Left ventricle myocardium inferior (tissue), 1 donor: ENCODE results near the gene MGMT. TPM values are rescaled to one million over a fixed set of nuclear protein-coding genes. Genes with fewer than 3 reads are reported as not detected.

Experiments used
- DNase-seq: peaks from one replicate; pipeline ENCODE4 v3.0.0-alpha.2; 2020
- H3K27ac ChIP-seq: fragments of 200-600 bp; replicated peaks from 2 replicates; pipeline ENCODE4 v1.8.0; 2021
- H3K27me3 ChIP-seq: fragments of 200-600 bp; 2 replicates; pipeline ENCODE4 v1.8.0; 2021; ENCODE audit warnings: low read depth
- H3K36me3 ChIP-seq: fragments of 200-600 bp; 2 replicates; pipeline ENCODE4 v1.8.0; 2021
- H3K4me1 ChIP-seq: fragments of 200-600 bp; 2 replicates; pipeline ENCODE4 v1.8.0; 2021
- H3K4me3 ChIP-seq: fragments of 200-600 bp; 2 replicates; pipeline ENCODE4 v1.8.0; 2021; ENCODE audit warnings: mild to moderate bottlenecking, moderate library complexity
- H3K9me3 ChIP-seq: fragments of 200-600 bp; replicated peaks from 2 replicates; pipeline ENCODE4 v1.8.0; 2021
- CTCF ChIP-seq: fragments of 200-600 bp; IDR thresholded peaks from 2 replicates; pipeline ENCODE4 v1.8.0; 2021; ENCODE audit warnings: antibody characterized with exemption, mild to moderate bottlenecking, borderline replicate concordance
- intact Hi-C: fragments of 100-400 bp; cut with micrococcal nuclease; formaldehyde crosslinking; loops from one replicate; pipeline ENCODE4 v1.11.0; 2022
- total RNA-seq: library from RNA; stranded (reverse); fragmentation: NEBNext Ultra II Directional; extraction: Animal tissue kit (Norgen Biotek cat#: 25700); gene quantifications from one replicate; pipeline ENCODE4 v1.2.1, GENCODE V29; 2021
- donor health status: DM: no; HTN: yes; CAD: no; lungs with severe emphysema.

The MGMT gene
- total RNA-seq, 1 donor from 2014 or later, result 15.4 TPM

- Histone ChIP-seq H3K27me3 (no peaks in the 10 kb centered on the region), H3K27ac (no peak overlapping the region), H3K9me3 (no peaks in the 10 kb centered on the region), H3K4me3 (no peak overlapping the region), H3K4me1 (no peaks in the 10 kb centered on the region), H3K36me3 (no peaks in the 10 kb centered on the region)
- intact Hi-C loops, result no loop called here
- no peak for DNase-seq
- no peak for TF ChIP-seq CTCF
These were observed 174.3 kb downstream of the MGMT start for GRCh38 chr10:129641351-129641750.

GRCh38 chr10:129641982-129642381 lies 174.9 kb downstream of the MGMT start:
- no peak overlapping the region for H3K4me3 ChIP-seq
- no peaks in the 10 kb centered on the region for H3K36me3 ChIP-seq
- DNase-seq, result no peak
- no peak overlapping the region for H3K27ac ChIP-seq
- no peaks in the 10 kb centered on the region for H3K27me3 ChIP-seq
- intact Hi-C loops, result no loop called here
- no peak for TF ChIP-seq CTCF
- H3K9me3 ChIP-seq, result no peaks in the 10 kb centered on the region
- no peaks in the 10 kb centered on the region for H3K4me1 ChIP-seq

- intact Hi-C loops, result no loop called here
- Histone ChIP-seq H3K36me3 (no peaks in the 10 kb centered on the region), H3K9me3 (no peaks in the 10 kb centered on the region), H3K4me3 (no peak overlapping the region), H3K27me3 (no peaks in the 10 kb centered on the region), H3K27ac (no peak overlapping the region), H3K4me1 (no peaks in the 10 kb centered on the region)
- no peak for TF ChIP-seq CTCF
- no peak for DNase-seq
These were observed 175.4 kb downstream of the MGMT start for GRCh38 chr10:129642427-129642826.

- H3K36me3 ChIP-seq, result no peaks in the 10 kb centered on the region
- no peaks in the 10 kb centered on the region for H3K4me1 ChIP-seq
- no peaks in the 10 kb centered on the region for H3K27me3 ChIP-seq
- intact Hi-C loops, result no loop called here
- H3K27ac ChIP-seq, result no peak overlapping the region
- TF ChIP-seq CTCF, result no peak
- H3K9me3 ChIP-seq, result no peaks in the 10 kb centered on the region
- no peak for DNase-seq
- no peak overlapping the region for H3K4me3 ChIP-seq
These were observed 176.2 kb downstream of the MGMT start for GRCh38 chr10:129643266-129643665.

GRCh38 chr10:129645487-129645886 lies 178.4 kb downstream of the MGMT start:
- H3K27me3 ChIP-seq, result no peaks in the 10 kb centered on the region
- intact Hi-C loops, result no loop called here
- no peaks in the 10 kb centered on the region for H3K4me1 ChIP-seq
- no peak overlapping the region for H3K4me3 ChIP-seq
- no peaks in the 10 kb centered on the region for H3K9me3 ChIP-seq
- DNase-seq, result no peak
- no peaks in the 10 kb centered on the region for H3K36me3 ChIP-seq
- H3K27ac ChIP-seq, result no peak overlapping the region
- no peak for TF ChIP-seq CTCF

- H3K27ac ChIP-seq, result no peak overlapping the region
- no peaks in the 10 kb centered on the region for H3K9me3 ChIP-seq
- H3K27me3 ChIP-seq, result no peaks in the 10 kb centered on the region
- no peak for DNase-seq
- H3K4me3 ChIP-seq, result no peak overlapping the region
- intact Hi-C loops, result no loop called here
- no peak for TF ChIP-seq CTCF
- H3K36me3 ChIP-seq, result no peaks in the 10 kb centered on the region
- H3K4me1 ChIP-seq, result no peaks in the 10 kb centered on the region
These were observed 179.9 kb downstream of the MGMT start for GRCh38 chr10:129646973-129647372.
